ENCODE measurements around the gene SLC25A29. TPM values are rescaled to one million over a fixed set of nuclear protein-coding genes. Genes with fewer than 3 reads are reported as not detected.
"Not testable (repeated sequence)": the region's sequence is repeated elsewhere in the genome, so short reads cannot be mapped to it uniquely, and the experiment has no call there.

Gene SLC25A29
- total and polyA plus RNA-seq, 7 donors = 3.0 to 40.4 (median 26.7) TPM

- intact Hi-C loops (cut with DNase I) = no loop called here
Measured at GRCh38 chr14:100348253-100348729, 42.0 kb upstream of the SLC25A29 start.

GRCh38 chr14:100346306-100347091 is 40.3 kb upstream of the SLC25A29 start:
- H3K36me3 ChIP-seq = peaks cover 0 to 69% (median 23%) of the 10 kb centered on the region in 4 donors
- no peak for DNase-seq

More at GRCh38 chr14:100348253-100348729, 42.0 kb upstream of the SLC25A29 start:
- H3K9me3 ChIP-seq = no peaks in the 10 kb centered on the region
- DNase-seq = no peak
- no peak overlapping the region for H3K27ac ChIP-seq
- TF ChIP-seq POLR2AphosphoS5 (IDR thresholded peaks at IDR 0.05) (no peak), POLR2A (IDR thresholded peaks at IDR 0.05) (no peak), EP300 (IDR thresholded peaks at IDR 0.05) (no peak), CTCF (IDR thresholded peaks at IDR 0.05) (no peak)
- H3K4me1 ChIP-seq = no peaks in the 10 kb centered on the region
- no peak overlapping the region for H3K4me3 ChIP-seq
- H3K27me3 ChIP-seq = no peaks in the 10 kb centered on the region
- H3K36me3 ChIP-seq = peaks cover 3 to 77% (median 27%) of the 10 kb centered on the region in 4 donors
- WGBS, 2 donors = 89 to 93% methylated on average over 12 of the region's 12 CpGs

GRCh38 chr14:100345711-100346110 is 39.5 kb upstream of the SLC25A29 start:
- Histone ChIP-seq H3K4me1 (peaks cover 0 to 17% (median 16%) of the 10 kb centered on the region in 4 donors), H3K9me3 (no peaks in the 10 kb centered on the region), H3K27ac (no peak overlapping the region), H3K36me3 (peaks cover 0 to 61% (median 23%) of the 10 kb centered on the region in 4 donors), H3K4me3 (no peak overlapping the region), H3K27me3 (no peaks in the 10 kb centered on the region)
- WGBS, 2 donors = 97 to 98% methylated on average over 17 of the region's 17 CpGs
- no peak for DNase-seq
- no peak for TF ChIP-seq CTCF (IDR thresholded peaks at IDR 0.05)
- TF ChIP-seq EP300 (IDR thresholded peaks at IDR 0.05) = no peak
- TF ChIP-seq POLR2A (IDR thresholded peaks at IDR 0.05) = no peak
- TF ChIP-seq POLR2AphosphoS5 (IDR thresholded peaks at IDR 0.05) = no peak
- intact Hi-C loops (cut with DNase I) = no loop called here

More at GRCh38 chr14:100346306-100347091, 40.3 kb upstream of the SLC25A29 start:
- H3K4me3 ChIP-seq = no peak overlapping the region
- H3K4me1 ChIP-seq = peaks cover 0 to 10% (median 10%) of the 10 kb centered on the region in 4 donors
- no peaks in the 10 kb centered on the region for H3K27me3 ChIP-seq
- intact Hi-C loops (cut with DNase I) = no loop called here
- no peaks in the 10 kb centered on the region for H3K9me3 ChIP-seq
- WGBS, 2 donors = 94% methylated on average over 12 of the region's 12 CpGs
- H3K27ac ChIP-seq = no peak overlapping the region
- TF ChIP-seq EP300 (IDR thresholded peaks at IDR 0.05) (no peak), POLR2AphosphoS5 (IDR thresholded peaks at IDR 0.05) (no peak), POLR2A (IDR thresholded peaks at IDR 0.05) (no peak), CTCF (IDR thresholded peaks at IDR 0.05) (no peak)

GRCh38 chr14:100344657-100345056 is 38.4 kb upstream of the SLC25A29 start:
- 93% methylated on average over 31 of the region's 35 CpGs for WGBS, 2 donors
- intact Hi-C loops (cut with DNase I); H3K27ac ChIP-seq; H3K4me3 ChIP-seq; H3K9me3 ChIP-seq; DNase-seq; H3K27me3 ChIP-seq: not testable (repeated sequence)
- Histone ChIP-seq H3K36me3 (peaks cover 0 to 60% (median 26%) of the 10 kb centered on the region in 4 donors), H3K4me1 (peaks cover 0 to 23% (median 16%) of the 10 kb centered on the region in 4 donors)

- H3K27me3 ChIP-seq; DNase-seq; H3K9me3 ChIP-seq; intact Hi-C loops (cut with DNase I); H3K4me3 ChIP-seq: not testable (repeated sequence)
- WGBS, 2 donors = 97 to 98% methylated on average over 12 of the region's 12 CpGs
- Histone ChIP-seq H3K27ac (peak overlapping the region in 1 of 4 donors; percentile 83), H3K36me3 (peaks cover 0 to 53% (median 15%) of the 10 kb centered on the region in 4 donors), H3K4me1 (peaks cover 0 to 23% (median 16%) of the 10 kb centered on the region in 4 donors)
Measured at GRCh38 chr14:100342826-100343225, 36.6 kb upstream of the SLC25A29 start.

Measured in sigmoid colon (tissue), 7 donors.